Measurements from ENCODE around the gene TTLL13.
"Not testable (repeated sequence)": the region's sequence is repeated elsewhere in the genome, so short reads cannot be mapped to it uniquely, and the experiment has no call there.

TTLL13 gene

GRCh38 chr15:90295270-90295648 lies 45.9 kb downstream of the TTLL13 start:
- H3K4me3 Mint-ChIP-seq, result no peak overlapping the region
- DNase-seq (ENCODE audit: low spot score), result no peak
- no peak overlapping the region for H3K27ac Mint-ChIP-seq
- no peaks in the 10 kb centered on the region for H3K9me3 Mint-ChIP-seq
- H3K27me3 Mint-ChIP-seq (ENCODE audit: low read depth), result peaks cover 16% of the 10 kb centered on the region
- H3K4me1 Mint-ChIP-seq (ENCODE audit: low read depth), result peaks cover 14% of the 10 kb centered on the region
- H3K36me3 Mint-ChIP-seq (ENCODE audit: low read depth), result no peaks in the 10 kb centered on the region

DNA sequence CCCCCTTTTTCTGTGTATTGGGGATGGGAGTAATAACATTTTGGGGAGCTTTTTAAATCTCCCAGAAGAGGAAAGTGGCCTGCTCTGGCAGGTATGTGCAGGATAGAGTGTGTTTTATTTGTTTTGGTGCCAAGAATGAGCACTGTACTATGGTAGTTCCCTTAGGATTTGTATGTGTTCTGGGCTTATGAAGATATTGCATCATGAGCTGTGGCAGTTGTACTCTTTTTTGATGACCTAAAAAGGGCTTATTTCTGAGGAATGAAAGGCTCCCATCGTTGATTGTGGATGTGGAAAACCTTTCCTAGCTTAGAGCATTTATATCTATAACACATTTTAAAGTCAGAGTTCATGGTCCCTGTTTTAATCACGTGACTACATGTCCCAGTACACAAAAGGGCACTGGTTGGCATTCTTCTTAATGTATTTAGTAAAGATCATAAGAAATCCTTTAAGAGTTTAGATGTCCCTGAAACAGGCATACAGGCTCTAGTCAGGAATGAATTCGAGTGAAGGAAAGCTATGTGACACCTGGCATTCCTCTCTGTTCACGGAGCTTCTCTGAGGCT lies 47.0 kb downstream of the TTLL13 start:
- not testable (repeated sequence) for DNase-seq (ENCODE audit: low spot score); H3K9me3 Mint-ChIP-seq; H3K4me3 Mint-ChIP-seq; H3K36me3 Mint-ChIP-seq (ENCODE audit: low read depth); H3K27ac Mint-ChIP-seq
- H3K27me3 Mint-ChIP-seq (ENCODE audit: low read depth), result peaks cover 16% of the 10 kb centered on the region
- peaks cover 18% of the 10 kb centered on the region for H3K4me1 Mint-ChIP-seq (ENCODE audit: low read depth)

DNA sequence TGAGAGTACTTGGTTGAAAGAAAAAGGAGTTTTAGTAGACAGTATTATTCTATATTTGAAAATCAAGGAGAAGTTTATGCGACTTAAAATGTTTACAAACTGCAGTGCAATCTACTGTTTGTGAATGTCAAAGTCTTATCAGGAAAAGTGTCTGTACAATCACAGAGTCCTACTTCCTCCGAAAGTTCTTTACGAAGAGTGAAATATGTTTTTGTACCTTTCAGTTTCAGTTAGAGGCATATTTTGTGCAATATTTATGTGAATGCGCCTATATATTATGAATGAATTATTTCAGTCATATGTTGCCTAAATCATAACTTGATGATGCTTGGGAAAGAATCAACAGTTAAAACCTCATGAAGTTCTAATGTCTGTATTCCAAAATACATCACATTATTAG lies 47.7 kb downstream of the TTLL13 start:
- no peak overlapping the region for H3K27ac Mint-ChIP-seq
- H3K27me3 Mint-ChIP-seq (ENCODE audit: low read depth), result peaks cover 16% of the 10 kb centered on the region
- no peak overlapping the region for H3K4me3 Mint-ChIP-seq
- H3K36me3 Mint-ChIP-seq (ENCODE audit: low read depth), result no peaks in the 10 kb centered on the region
- DNase-seq (ENCODE audit: low spot score), result no peak
- H3K9me3 Mint-ChIP-seq, result no peaks in the 10 kb centered on the region
- H3K4me1 Mint-ChIP-seq (ENCODE audit: low read depth), result peaks cover 23% of the 10 kb centered on the region

GRCh38 chr15:90300541-90300940 lies 51.2 kb downstream of the TTLL13 start:
- peaks cover 21% of the 10 kb centered on the region for H3K4me1 Mint-ChIP-seq (ENCODE audit: low read depth)
- no peak overlapping the region for H3K4me3 Mint-ChIP-seq
- H3K36me3 Mint-ChIP-seq (ENCODE audit: low read depth), result no peaks in the 10 kb centered on the region
- peaks cover 3% of the 10 kb centered on the region for H3K27me3 Mint-ChIP-seq (ENCODE audit: low read depth)
- no peaks in the 10 kb centered on the region for H3K9me3 Mint-ChIP-seq
- H3K27ac Mint-ChIP-seq, result no peak overlapping the region
- DNase-seq (ENCODE audit: low spot score), result no peak

DNA sequence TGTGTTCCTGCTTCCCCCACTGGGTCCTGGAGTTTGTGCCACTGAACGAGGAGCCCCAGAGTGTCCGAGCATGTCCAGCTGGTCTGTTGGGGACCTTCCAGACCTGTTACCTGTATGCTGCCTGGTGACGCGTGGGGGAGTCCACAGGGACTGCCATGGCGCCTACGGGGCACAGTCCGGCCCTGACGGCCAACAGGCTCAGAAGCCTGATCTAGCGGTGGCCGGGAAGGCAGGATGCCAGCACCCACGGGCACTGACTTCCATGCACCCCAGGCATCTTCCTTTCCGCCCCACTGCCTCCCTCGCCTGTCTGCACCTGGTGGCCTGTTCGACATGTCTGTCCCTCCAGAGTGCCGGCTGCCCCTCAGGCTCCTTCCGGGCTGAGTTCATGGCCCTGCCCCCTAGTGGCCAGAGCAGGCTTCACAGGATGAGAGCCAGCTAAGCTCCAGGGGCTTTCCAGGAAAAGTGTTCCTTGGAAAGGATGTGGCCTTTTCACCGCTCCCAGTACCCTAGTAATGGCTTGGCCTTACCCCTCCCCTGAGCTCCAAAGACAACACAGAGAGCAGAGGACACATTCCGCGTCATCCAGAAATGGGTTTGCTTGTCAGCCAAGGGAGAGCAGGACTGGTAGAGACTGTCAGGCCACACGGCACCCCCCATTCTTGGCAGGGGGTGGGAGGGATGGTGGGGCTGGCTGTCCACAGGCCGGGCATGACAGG lies 51.8 kb downstream of the TTLL13 start:
- peaks cover 27% of the 10 kb centered on the region for H3K4me1 Mint-ChIP-seq (ENCODE audit: low read depth)
- no peaks in the 10 kb centered on the region for H3K36me3 Mint-ChIP-seq (ENCODE audit: low read depth)
- peak; percentile 50 for DNase-seq (ENCODE audit: low spot score)
- no peak overlapping the region for H3K4me3 Mint-ChIP-seq
- H3K27ac Mint-ChIP-seq, result no peak overlapping the region
- no peaks in the 10 kb centered on the region for H3K9me3 Mint-ChIP-seq
- no peaks in the 10 kb centered on the region for H3K27me3 Mint-ChIP-seq (ENCODE audit: low read depth)

DNA sequence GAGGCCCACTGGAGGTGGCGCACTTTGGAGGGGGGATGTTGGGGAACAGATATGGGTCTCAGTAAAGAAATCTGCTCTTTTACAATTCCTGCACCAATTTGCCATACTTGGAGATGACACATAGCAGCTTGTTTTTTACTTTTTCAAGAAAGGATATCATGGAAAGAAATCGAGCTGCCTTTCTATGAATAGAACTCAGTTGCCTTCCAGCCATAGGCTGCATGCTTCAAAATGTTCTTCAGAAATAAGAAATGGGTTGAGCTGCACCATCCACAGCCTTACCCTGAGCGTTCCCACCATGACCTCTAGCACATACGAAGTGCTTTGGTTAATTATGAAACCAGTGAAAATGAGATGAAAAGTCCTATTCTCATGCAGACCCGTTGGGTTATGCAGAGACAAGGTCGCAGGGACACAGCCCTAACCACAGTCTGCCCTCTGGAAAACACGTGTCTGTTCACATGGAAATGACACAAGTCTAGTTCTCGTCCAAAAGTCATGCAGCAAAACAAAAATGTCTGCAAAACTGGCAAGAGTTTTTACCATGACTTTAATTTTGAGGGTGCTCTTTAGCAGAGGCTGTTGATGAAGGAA lies 52.4 kb downstream of the TTLL13 start:
- no peak for DNase-seq (ENCODE audit: low spot score)
- no peak overlapping the region for H3K27ac Mint-ChIP-seq
- H3K27me3 Mint-ChIP-seq (ENCODE audit: low read depth), result no peaks in the 10 kb centered on the region
- H3K36me3 Mint-ChIP-seq (ENCODE audit: low read depth), result no peaks in the 10 kb centered on the region
- H3K4me3 Mint-ChIP-seq, result no peak overlapping the region
- H3K4me1 Mint-ChIP-seq (ENCODE audit: low read depth), result peaks cover 34% of the 10 kb centered on the region
- no peaks in the 10 kb centered on the region for H3K9me3 Mint-ChIP-seq

DNA sequence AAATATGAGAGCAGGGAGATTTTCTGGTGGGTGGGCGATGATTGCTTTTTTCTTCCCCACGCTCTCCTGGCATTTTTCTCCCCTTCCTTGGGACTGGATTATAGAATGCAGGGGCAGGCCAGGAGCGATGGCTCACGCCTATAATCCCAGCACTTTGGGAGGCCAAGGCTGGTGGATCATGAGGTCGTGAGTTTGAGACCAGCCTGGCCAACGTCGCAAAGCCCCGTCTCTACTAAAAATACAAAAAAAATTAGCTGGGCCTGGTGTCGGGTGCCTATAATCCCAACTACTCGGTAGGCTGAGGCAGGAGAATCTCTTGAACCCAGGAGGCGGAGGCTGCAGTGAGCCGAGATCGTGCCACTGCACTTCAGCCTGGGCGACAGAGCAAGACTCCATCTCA lies 56.0 kb downstream of the TTLL13 start:
- not testable (repeated sequence) for H3K36me3 Mint-ChIP-seq (ENCODE audit: low read depth); H3K4me3 Mint-ChIP-seq; H3K27me3 Mint-ChIP-seq (ENCODE audit: low read depth); DNase-seq (ENCODE audit: low spot score); H3K9me3 Mint-ChIP-seq; H3K27ac Mint-ChIP-seq
- H3K4me1 Mint-ChIP-seq (ENCODE audit: low read depth), result peaks cover 39% of the 10 kb centered on the region

DNA sequence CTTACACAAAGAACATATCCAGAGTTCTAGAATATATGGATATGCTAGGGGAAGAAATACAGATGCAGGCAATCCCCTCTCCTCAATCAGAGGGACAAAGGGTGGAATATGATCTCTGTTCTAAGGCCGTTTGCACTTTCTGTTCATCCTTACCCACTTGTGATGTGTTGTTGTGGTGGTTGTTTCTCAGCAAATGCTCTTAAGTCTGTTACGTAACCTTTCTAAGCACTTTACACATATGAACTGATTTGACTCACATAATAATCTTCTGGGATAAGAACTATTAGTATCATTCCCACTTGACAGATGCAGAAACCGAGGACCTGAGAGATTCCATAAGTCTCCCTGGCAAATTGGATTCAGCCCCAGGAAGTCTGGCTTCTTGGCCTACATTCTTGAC lies 56.6 kb downstream of the TTLL13 start:
- no peak for DNase-seq (ENCODE audit: low spot score)
- H3K4me3 Mint-ChIP-seq, result peak overlapping the region; percentile 74
- H3K36me3 Mint-ChIP-seq (ENCODE audit: low read depth), result no peaks in the 10 kb centered on the region
- peaks cover 41% of the 10 kb centered on the region for H3K4me1 Mint-ChIP-seq (ENCODE audit: low read depth)
- peak overlapping the region; percentile 90 for H3K27ac Mint-ChIP-seq
- H3K27me3 Mint-ChIP-seq (ENCODE audit: low read depth), result peaks cover 2% of the 10 kb centered on the region
- no peaks in the 10 kb centered on the region for H3K9me3 Mint-ChIP-seq

GRCh38 chr15:90306560-90306959 lies 57.2 kb downstream of the TTLL13 start:
- H3K4me3 Mint-ChIP-seq, result peak overlapping the region; percentile 74
- H3K9me3 Mint-ChIP-seq, result no peaks in the 10 kb centered on the region
- peak; percentile 60 for DNase-seq (ENCODE audit: low spot score)

DNA sequence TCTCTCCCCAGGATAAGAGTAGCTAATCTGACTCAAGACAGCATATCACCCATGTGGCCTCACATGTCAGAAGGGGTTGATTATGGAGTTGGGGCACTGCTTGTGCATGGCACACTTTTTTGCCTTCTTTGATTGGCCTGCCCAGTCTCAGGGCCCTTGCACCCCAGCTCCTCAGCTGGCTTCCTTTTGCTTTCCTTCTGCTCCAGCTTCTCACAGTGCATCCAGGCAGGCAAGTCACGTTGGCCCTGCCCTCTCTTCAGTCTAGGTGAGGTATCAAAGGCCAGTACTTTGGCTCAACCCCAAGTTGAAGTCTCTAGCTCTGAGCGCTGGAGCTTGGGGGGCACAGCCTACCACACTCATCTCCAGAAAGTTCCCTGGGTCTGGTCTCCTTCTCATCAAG lies 58.3 kb downstream of the TTLL13 start:
- Mint-ChIP-seq H3K27me3 (ENCODE audit: low read depth) (peaks cover 11% of the 10 kb centered on the region), H3K4me3 (no peak overlapping the region), H3K9me3 (no peaks in the 10 kb centered on the region), H3K36me3 (ENCODE audit: low read depth) (no peaks in the 10 kb centered on the region), H3K4me1 (ENCODE audit: low read depth) (peaks cover 33% of the 10 kb centered on the region), H3K27ac (no peak overlapping the region)
- DNase-seq (ENCODE audit: low spot score), result no peak

More at GRCh38 chr15:90306560-90306959, 57.2 kb downstream of the TTLL13 start:
- H3K27me3 Mint-ChIP-seq (ENCODE audit: low read depth), result peaks cover 3% of the 10 kb centered on the region
- H3K36me3 Mint-ChIP-seq (ENCODE audit: low read depth), result no peaks in the 10 kb centered on the region
- peaks cover 38% of the 10 kb centered on the region for H3K4me1 Mint-ChIP-seq (ENCODE audit: low read depth)
- H3K27ac Mint-ChIP-seq, result peak overlapping the region; percentile 90

- H3K9me3 Mint-ChIP-seq, result no peaks in the 10 kb centered on the region
- H3K4me1 Mint-ChIP-seq (ENCODE audit: low read depth), result peaks cover 30% of the 10 kb centered on the region
- H3K27ac Mint-ChIP-seq, result no peak overlapping the region
- H3K27me3 Mint-ChIP-seq (ENCODE audit: low read depth), result peaks cover 18% of the 10 kb centered on the region
- DNase-seq (ENCODE audit: low spot score), result no peak
- no peak overlapping the region for H3K4me3 Mint-ChIP-seq
- no peaks in the 10 kb centered on the region for H3K36me3 Mint-ChIP-seq (ENCODE audit: low read depth)
Measured at GRCh38 chr15:90309020-90309419, 59.7 kb downstream of the TTLL13 start.

Data from T-helper 2 cell treated with Interferon-gamma antibody and Interleukin-4, amounts not matched to agents 5 μg/mL and 100 μg/mL, for 36 hours (primary cell).